HG03457 (cell line): ENCODE results near the gene CD99.
"Not testable (repeated sequence)": the region's sequence is repeated elsewhere in the genome, so short reads cannot be mapped to it uniquely, and the experiment has no call there.

Source experiments
- ATAC-seq: cut with Tn5 transposase; IDR thresholded peaks from one replicate; pipeline ENCODE4 v1.9.1; 2021; ENCODE audit warnings: moderate number of reproducible peaks; ENCODE audit not compliant: unreplicated experiment

Gene CD99

DNA sequence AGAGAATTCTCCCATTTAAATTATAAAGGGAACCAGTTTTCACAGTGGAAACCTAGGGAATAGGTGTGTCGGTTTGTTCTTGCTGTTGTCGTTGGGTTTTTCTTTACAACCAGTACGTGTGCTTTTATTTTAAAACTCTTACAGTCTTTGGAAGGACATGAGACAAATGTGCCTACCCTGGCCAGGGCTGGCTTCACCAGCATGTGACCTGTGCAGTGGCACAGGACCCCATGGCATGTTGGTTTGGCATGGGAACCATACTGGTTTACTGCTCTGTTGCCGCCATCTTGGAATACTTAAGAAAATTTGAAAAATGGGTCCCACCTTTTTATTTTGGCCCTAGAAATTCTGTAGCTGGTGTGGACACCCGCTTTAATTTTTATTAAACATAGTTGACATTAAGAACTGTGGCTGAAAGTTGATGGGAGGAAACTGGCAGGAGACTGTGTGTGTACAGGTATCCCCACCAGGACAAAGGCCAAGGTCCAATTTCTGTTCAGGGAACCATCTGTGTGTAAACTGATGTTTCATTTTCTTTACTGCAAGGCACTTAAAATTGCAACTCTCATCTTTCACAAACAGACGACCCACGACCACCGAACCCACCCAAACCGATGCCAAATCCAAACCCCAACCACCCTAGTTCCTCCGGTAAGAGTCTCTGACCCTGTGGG is 28.8 kb downstream of the CD99 start:
- ATAC-seq = no peak

DNA sequence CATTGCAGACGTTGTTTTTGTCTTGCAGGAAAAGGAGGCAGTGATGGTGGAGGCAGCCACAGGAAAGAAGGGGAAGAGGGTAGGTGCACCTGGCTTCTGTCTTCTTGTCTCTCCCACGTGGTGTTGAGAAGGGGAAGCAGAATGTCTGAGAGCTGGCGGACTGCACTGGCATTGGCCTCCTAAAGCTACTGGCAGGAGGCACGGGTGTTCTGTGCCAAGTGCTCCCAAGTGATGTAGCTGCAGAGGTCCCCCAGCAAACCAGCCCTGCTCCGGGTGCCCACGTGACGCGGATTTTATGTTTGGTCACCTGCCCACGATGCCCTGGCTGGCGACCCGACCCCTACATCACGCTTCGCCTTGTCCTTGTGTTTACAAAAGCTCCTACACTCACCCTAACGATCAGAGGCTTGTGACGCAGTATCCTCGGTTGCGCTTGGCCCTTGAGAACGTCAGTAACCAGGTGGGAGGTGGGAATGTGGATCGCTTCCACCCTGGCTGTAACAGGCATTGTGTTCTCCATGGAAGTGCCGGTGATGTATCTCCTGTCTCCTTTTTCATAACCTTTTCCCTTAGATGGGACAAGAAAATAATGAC is 32.3 kb downstream of the CD99 start:
- no peak for ATAC-seq

DNA sequence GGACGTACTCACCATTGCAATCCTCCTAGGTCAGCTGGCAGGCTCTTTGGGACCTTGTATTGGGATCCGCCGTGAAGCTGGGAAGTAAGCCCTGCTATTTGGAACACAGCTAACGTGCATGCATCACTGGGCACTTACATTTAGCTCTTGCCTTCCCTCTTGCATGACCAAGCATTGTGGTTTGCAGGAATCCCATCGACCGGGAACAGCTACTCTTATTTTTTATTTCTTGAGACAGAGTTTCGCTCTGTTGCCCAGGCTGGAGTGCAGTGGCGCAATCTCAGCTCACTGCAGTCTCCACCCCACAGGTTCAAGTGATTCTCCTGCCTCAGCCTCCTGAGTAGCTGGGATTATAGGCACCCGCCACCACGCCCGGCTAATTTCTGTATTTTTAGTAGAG is 36.2 kb downstream of the CD99 start:
- not testable (repeated sequence) for ATAC-seq

DNA sequence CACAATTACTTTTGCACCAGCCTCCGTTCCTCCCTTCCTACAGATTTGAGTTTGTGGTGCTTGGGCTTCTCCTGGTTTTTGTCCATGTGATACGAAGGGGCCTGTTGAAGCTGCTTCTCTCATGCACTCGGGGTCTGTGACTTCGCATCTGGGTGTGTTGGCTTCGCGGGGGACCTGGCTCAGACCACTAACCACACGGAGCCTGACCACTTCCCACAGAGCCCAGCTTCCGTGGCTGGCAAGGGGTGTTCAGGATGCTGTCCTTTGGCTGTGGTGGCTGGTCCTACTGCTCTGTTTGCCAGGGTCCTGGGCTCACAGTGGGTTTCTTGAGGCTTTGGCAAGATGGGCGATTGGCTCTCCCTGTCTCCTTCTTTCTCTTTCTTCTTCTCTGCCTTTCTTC is 41.0 kb downstream of the CD99 start:
- ATAC-seq = no peak

DNA sequence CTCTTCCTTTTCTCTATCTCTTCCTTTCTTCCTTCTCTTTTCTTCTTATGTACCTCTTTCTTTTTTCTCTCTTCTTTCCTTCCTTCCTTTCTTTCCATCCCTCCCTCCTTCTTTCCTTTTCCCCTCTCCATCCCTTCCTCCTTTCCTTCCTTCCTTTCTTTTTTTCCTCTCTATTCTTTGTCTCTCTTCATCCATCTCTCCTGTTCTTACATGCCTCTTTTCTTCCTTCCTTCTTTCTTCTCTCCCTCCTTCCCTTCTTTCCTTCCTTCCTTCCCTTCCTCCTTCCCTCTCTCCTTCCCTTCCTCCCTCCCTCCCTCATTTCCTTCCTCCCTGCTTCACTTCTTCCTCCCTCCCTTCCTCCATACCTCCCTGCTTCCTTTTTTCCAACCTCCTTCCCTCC is 41.6 kb downstream of the CD99 start:
- ATAC-seq = no peak

DNA sequence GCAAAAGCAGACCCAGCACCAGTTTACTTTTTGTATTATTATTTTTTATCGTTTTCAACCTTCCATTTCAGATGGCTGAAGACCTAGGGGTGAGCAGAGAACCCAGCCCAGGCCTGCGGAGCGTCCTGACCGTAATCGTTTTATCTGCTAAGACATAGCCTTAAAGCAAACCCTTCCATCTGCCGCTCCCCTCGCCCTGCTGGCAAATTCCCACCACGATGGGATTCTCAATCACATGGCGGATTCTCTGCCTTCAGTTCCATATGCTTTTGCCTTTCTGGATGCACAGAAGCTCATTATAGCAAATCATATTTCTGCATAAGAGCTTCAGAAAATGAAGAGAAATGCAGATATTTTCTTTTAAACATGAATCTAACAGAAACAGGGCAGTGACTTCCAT is 42.2 kb downstream of the CD99 start:
- ATAC-seq = no peak

DNA sequence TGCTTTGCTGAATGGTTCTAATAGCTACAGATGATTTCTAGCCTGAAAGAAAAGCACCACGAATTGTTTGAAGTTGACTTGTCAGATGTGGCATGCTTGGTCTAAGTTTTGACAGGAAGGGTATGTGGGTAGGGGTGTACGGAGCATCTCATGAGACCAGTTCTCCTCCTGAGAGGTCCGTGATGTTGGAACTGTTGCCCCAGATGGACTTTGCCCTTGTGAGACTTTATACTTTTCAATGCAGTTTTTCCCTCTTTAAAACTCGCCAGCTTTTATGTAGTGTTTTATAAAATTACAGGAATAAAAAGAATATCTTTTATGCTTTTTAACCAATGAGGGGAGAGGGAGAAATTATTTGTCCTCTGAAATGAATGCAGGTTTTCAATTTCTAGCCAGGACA is 44.2 kb downstream of the CD99 start:
- ATAC-seq = no peak

DNA sequence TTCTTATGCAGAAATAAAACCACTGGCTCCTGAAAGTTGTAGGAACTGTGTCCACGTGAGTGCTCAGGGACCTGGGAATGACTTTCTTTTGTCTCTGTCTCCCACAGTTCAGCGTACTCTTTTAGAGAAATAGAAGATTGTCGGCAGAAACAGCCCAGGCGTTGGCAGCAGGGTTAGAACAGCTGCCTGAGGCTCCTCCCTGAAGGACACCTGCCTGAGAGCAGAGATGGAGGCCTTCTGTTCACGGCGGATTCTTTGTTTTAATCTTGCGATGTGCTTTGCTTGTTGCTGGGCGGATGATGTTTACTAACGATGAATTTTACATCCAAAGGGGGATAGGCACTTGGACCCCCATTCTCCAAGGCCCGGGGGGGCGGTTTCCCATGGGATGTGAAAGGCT is 49.6 kb downstream of the CD99 start:
- no peak for ATAC-seq

DNA sequence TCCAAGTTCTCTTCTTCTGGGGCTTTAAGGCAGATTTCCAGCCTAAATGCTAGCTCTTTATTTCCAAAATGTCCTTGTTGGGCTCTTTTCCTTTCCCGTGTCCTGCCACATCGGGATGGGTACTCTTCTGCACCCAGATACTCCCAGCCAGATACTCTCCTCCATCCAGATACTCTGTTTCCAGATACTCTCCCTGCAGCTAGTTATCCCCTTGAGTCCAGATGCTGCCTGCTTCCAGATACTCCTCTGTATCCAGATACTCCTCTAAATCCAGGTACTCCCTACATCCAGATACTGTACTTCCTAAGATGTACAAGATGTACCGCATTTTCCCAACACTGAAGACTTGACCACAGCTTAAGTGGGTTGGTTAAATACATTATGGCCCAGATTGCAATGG is 50.3 kb downstream of the CD99 start:
- no peak for ATAC-seq

DNA sequence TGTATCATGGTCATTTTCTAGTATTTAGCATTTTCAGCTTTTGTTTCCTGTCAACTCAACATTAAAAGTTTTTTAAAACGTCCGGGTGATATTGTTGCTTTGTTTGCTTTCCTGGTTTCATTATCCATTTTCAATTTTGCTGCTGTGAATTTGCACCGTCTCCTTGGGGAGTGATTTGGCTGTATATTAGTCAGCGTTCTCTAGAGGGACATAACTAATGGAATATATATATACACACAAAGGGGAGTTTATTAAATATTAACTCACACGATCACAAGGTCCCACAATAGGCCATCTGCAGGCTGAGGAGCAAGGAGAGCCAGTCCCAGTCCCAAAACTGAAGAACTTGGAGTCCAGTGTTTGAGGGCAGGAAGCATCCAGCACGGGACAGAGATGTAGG is 55.2 kb downstream of the CD99 start:
- not testable (repeated sequence) for ATAC-seq

DNA sequence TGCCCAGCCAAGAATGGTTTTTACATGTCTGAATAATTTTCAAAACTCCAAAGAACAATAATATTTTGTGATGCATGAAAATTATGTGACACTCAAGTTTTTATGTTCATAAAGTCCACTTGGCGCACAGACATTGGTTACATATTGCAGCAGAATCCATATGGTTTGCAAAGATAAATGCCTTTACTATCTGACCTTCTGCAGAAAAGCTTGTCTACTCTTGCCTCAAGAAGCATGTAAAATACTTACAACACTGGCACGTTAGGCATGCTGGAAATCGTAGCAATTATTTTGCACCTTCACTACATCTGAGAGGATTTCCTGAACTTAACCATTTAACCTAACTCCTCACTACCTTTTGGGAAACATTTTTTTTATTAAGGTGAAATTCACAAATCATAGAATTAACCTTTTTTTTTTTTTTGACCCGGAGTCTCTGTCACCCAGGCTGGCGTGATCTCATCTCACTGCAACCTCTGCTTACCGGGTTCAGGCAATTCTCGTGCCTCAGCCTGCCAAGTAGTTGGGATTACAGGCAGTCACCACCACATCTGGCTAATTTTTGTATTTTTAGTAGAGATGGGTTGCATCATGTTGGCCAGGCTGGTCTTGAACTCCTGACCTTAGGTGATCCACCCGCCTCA is 57.2 kb downstream of the CD99 start:
- no peak for ATAC-seq

DNA sequence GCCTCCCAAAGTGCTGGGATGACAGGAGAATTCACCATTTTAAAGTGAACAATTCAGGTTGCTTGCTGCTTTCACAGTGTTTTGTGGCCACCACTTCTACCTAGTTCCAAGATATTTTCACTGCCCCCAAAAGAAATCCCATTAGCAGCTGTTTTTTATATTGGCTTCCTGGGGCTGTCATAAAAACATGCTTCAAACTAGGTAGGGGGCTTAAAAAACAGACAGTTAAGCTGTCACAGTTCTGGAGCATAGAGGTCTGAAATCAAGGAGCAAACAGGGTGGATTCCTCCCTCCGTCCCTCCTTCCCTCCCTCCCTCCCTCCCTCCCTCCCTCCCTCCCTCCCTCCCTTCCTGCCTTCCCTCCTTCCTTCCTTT is 57.7 kb downstream of the CD99 start:
- ATAC-seq = no peak

DNA sequence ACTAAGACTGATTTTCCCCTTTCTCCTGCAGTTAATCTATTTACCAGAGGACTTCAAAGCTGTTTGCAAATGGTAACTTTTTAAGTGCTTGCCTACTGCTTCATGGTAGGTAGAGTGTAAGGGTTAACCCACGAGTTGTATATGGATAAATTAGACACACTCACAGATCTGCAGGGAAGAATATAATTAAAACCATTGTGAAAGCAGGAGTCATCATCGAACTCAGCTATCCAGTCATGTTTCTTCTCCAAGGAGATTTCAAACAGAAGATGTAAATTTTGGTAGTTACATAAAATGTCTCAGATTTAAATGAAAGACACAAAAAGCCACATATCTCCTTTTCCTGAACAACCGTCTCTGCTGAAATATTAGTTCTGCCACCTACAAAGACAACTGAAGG is 60.2 kb downstream of the CD99 start:
- no peak for ATAC-seq

DNA sequence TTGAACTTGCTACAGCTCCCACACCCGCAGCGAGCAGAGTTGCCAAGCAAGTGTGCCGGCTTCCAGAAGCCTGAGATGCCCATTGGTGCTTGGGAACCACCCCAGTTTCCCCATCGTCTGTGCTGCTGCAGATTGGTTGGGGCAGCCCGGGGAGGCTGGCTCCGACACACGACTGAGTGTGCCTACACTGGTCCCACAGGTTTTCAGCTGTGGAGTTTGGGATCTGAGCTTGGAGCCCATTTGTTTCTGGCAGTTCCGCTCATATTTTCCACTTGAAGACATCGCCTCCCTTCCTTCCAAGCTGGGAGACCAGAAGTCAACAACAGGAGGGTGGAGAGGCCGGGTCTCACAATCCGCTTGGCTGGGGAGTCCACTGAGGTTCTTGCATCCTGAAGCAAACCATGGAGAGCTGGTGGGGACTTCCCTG is 60.8 kb downstream of the CD99 start, which contains the start of gene XG:
Gene XG, plus strand, starts transcription at position 167 of the 427 bp plus-strand sequence. Its CDS starts 235 bp downstream, at position 402.
- not testable (repeated sequence) for ATAC-seq

DNA sequence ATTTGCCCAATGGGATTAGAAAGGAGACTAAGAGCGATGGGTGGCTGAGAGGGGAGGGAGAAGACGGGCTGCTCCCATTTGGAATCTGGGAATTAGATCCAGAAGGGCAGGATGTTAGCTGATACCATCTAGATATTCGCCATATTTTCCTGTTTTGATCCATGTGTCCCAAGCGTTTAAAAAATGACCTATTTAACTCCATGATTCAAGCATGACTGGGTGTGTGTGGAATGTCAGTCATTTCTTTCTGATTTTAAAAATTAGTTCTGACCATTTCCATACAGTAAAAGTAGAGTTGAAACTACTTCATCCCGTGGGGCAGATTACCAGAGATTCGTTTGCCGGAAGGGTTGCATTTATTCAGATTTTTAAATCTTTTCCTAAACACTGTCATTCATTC is 61.3 kb downstream of the CD99 start:
- not testable (repeated sequence) for ATAC-seq

DNA sequence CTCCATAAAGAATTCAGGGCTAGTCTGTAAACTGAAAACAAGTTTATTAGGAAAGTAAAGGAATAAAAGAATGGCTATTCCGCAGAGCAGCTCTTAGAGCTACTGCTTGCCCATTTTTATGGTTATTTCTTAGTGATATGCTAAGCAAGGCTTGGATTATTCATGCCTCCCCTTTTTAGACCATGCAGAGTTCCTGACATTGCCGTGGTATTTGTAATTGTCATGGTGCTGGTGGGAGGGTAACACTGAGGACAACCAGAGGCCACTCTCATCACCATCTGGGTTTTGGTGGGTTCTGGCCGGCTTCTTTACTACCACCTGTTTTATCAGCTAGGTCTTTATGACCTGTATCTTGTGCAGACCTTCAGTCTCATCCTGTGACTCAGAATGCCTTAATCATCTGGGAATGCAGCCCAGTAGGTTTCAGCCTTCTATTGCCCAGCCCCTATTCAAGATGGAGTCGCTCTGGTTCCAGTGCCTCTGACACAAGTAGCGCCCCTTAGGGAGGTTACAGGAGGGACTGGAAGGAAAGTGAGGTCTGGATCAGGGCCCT is 64.1 kb downstream of the CD99 start:
- not testable (repeated sequence) for ATAC-seq

DNA sequence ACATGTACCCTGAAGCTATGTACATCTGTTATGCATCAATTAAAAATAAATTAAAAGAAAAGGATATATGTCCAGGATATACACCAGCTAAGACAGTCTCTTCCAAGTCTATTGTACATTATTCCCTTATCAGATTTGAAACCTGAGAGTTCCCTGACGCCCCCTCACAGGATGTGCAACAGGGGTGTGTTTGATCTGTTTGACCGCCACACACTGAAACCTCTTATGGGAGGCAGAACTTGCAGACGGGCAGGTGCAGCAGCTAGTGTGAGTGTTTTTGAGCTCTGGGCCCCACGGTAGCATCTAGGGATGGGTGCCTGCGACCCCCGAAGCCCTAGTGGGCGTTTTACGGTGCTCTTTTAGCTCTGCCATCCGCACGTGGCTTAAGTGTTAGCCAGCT is 65.5 kb downstream of the CD99 start:
- no peak for ATAC-seq

DNA sequence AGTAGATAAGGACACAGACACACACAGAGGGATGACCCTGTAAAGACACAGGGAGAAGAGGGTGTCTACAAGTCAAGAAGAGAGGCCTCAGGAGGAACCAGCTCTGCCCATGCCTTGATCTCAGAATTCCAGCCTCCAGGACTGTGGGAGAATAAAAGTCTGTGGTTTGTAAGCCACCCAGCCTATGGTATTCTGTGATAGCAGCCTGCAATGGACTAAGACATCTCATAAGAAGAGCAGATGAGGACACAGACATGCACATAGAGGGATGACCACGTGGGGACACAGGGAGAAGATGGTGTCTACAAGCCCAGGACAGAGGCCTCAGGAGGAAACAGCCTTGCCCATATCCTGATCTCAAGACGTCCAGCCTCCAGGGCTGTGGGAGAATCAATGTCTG is 70.2 kb downstream of the CD99 start:
- ATAC-seq = no peak

DNA sequence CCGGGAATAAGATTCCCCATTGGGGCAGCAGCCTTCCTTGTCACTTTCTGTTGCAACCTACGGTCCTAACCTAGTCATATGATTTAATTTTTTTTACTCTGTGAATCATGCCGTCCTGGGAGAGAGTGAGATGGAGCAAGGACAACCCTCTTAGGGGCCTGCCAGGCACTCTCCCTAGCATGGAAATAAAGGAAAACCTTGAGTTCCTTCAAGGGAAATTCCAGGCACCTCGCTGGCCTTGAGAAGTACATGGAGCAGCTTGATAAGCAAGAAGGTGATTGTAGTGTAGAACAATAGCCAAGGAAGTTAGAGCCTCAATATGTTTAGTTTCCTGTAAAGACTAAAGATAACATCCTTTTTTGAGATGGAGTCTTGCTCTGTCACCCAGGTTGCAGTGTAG is 71.6 kb downstream of the CD99 start:
- ATAC-seq = not testable (repeated sequence)

DNA sequence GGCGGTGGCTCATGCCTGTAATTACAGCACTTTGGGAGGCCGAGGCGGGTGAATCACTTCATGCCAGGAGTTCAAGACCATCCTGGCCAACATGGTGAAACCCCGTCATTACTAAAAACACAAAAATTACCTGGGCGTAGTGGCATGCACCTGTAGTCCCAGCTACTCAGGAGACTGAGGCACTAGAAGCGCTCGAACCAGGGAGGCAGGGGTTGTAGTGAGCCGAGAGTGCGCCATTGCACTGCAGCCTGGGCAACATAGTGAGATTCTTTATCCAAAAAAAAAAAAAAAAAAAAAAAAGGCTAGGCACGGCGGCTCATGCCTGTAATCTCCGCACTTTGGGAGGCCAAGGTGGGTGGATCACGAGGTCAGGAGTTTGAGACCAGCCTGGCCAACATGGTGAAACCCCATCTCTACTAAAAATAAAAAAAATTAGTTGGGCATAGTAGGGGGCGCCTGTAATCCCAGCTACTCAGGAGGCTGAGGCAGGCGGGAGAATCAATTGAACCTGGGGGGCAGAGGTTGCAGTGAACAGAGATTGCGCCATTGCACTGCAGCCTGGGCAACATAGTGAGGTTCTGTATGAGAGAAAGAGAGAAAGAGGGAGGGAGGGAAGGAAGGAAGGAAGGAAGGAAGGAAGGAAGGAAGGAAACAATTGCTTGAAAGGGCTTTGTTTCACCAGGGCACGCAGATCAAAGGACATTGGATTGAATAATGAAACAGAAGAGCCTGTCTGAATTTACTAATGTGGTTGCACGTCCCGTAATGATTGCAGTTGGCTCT is 73.9 kb downstream of the CD99 start:
- ATAC-seq = not testable (repeated sequence)

DNA sequence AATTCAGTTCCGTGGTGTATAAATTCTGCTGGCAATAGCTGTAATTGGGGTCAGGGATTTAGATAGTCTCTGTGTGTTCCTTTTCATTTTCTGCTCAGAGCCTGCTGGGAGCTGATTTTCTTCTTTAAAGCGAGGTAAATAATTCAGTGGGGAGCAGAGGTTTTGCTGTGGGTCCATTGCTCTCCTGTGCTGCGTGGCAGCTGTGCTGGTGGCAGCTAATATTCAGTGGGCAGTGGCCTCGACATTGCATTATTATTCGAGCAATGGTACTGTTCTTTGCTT is 74.4 kb downstream of the CD99 start:
- ATAC-seq = no peak

DNA sequence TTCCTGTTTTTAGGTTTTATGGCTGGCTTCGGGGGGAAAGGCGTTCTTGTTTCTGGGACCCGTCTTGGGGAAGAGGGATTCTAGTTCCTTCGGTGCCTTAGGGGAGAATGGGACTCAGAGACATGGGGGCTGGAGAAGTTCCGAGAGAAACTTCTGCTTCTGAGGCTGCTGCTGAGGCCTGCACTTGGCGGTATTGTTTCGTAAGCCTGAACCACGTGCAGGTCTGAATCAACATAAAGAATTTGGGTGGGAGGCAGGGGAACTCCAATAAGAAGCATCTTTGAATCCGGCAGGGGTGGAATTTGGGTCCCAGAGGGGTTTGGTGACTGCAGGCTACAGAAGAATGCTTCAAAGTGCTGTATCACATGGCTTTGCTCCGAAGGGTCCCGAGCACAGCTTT is 75.8 kb downstream of the CD99 start:
- ATAC-seq = no peak
